KMS-11 (cell line): ENCODE measurements around the gene NRG2.
A peak's percentile ranks its signal among the peaks of the same experiment; 100 is the strongest.

Source experiments
- H2AFZ ChIP-seq: fragments of 200-600 bp; sonication (generic); 2 replicates; pipeline ENCODE4 v1.6.1; 2016; ENCODE audit warnings: antibody characterized with exemption, mixed run types, low read depth
- H3K27ac ChIP-seq: fragments of 200-600 bp; sonication (generic); 2 replicates; pipeline ENCODE4 v1.6.1; 2016; ENCODE audit warnings: mild to moderate bottlenecking, mixed run types
- H3K27me3 ChIP-seq: fragments of 200-600 bp; sonication (generic); 2 replicates; pipeline ENCODE4 v1.6.1; 2017; ENCODE audit warnings: mild to moderate bottlenecking, low read depth, mixed run types, moderate library complexity; ENCODE audit not compliant: insufficient read depth
- H3K36me3 ChIP-seq: fragments of 200-600 bp; sonication (generic); 2 replicates; pipeline ENCODE4 v1.6.1; 2017; ENCODE audit warnings: mild to moderate bottlenecking, mixed run types; ENCODE audit not compliant: insufficient read depth
- H3K4me1 ChIP-seq: fragments of 200-600 bp; sonication (generic); 2 replicates; pipeline ENCODE4 v1.6.1; 2016; ENCODE audit warnings: mild to moderate bottlenecking, low read depth, mixed run types; ENCODE audit not compliant: poor library complexity, severe bottlenecking
- H3K4me2 ChIP-seq: fragments of 200-600 bp; sonication (generic); 2 replicates; pipeline ENCODE4 v1.7.0; 2016; ENCODE audit warnings: mild to moderate bottlenecking, mixed run types
- H3K4me3 ChIP-seq: fragments of 200-600 bp; sonication (generic); IDR thresholded peaks from 2 replicates; pipeline ENCODE4 v1.6.1; 2017; ENCODE audit warnings: low read depth, low read length, mixed read lengths; ENCODE audit not compliant: insufficient read depth
- H3K79me2 ChIP-seq: fragments of 200-600 bp; sonication (generic); 2 replicates; pipeline ENCODE4 v1.6.1; 2016; ENCODE audit warnings: low read depth, mixed run types; ENCODE audit not compliant: insufficient read depth
- H3K9ac ChIP-seq: fragments of 200-600 bp; sonication (generic); 2 replicates; pipeline ENCODE4 v1.6.1; 2016; ENCODE audit warnings: mild to moderate bottlenecking, mixed run types
- H4K20me1 ChIP-seq: fragments of 200-600 bp; sonication (generic); 2 replicates; pipeline ENCODE4 v1.6.1; 2016; ENCODE audit warnings: mild to moderate bottlenecking, mixed run types; ENCODE audit not compliant: insufficient read depth
- TF ChIP-seq, protein P1 (sequence below): fragments of 200-600 bp; sonication (generic); conservative IDR thresholded peaks from 2 replicates; pipeline ENCODE4 v1.6.1; 2017; ENCODE audit warnings: low read depth, mild to moderate bottlenecking, antibody characterized with exemption, low read length, moderate library complexity, mixed read lengths

Gene NRG2

DNA sequence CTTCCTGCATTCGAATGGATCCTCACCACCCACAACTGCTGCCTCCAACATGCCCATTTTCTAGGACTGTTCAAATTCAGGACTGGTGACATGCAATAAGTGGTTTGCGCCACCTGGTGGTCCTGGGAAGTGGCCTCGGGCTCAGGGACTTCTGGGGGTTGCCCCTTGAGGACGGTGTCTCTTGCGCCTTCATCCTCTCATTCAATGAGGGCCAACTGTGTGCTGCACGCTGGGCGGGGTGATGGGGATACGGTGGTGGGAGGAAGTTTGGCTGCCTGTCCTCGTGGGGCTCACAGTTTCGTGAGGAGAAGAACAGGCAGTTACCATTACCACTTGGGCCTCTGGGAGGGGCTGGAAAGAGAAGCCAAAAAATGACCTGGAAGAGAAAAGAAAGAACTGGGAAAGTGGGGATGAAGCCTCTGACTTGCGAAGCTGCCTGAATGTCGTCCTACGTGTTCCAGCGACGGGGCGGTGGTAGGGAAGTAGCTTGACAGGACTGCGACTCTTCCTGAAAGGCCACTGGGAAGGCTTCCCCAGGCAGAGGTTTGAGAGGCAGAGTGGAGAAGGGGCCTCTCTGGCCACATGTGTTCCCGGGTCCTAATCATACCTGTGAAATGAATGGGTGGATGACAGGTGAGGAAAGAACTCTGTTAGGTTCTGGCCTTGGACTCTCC is 198.5 kb downstream of the NRG2 start:
- H3K27me3 ChIP-seq = no peaks in the 10 kb centered on the region
- no peak overlapping the region for H3K9ac ChIP-seq
- H3K4me2 ChIP-seq = no peak overlapping the region
- TF ChIP-seq, protein P1, sequence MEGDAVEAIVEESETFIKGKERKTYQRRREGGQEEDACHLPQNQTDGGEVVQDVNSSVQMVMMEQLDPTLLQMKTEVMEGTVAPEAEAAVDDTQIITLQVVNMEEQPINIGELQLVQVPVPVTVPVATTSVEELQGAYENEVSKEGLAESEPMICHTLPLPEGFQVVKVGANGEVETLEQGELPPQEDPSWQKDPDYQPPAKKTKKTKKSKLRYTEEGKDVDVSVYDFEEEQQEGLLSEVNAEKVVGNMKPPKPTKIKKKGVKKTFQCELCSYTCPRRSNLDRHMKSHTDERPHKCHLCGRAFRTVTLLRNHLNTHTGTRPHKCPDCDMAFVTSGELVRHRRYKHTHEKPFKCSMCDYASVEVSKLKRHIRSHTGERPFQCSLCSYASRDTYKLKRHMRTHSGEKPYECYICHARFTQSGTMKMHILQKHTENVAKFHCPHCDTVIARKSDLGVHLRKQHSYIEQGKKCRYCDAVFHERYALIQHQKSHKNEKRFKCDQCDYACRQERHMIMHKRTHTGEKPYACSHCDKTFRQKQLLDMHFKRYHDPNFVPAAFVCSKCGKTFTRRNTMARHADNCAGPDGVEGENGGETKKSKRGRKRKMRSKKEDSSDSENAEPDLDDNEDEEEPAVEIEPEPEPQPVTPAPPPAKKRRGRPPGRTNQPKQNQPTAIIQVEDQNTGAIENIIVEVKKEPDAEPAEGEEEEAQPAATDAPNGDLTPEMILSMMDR = peak; percentile 78
- H3K4me3 ChIP-seq = no peak overlapping the region
- H3K79me2 ChIP-seq = no peaks in the 10 kb centered on the region
- H3K4me1 ChIP-seq = no peaks in the 10 kb centered on the region
- no peak overlapping the region for H3K27ac ChIP-seq
- H3K36me3 ChIP-seq = no peaks in the 10 kb centered on the region
- H4K20me1 ChIP-seq = no peaks in the 10 kb centered on the region
- H2AFZ ChIP-seq = no peak overlapping the region

DNA sequence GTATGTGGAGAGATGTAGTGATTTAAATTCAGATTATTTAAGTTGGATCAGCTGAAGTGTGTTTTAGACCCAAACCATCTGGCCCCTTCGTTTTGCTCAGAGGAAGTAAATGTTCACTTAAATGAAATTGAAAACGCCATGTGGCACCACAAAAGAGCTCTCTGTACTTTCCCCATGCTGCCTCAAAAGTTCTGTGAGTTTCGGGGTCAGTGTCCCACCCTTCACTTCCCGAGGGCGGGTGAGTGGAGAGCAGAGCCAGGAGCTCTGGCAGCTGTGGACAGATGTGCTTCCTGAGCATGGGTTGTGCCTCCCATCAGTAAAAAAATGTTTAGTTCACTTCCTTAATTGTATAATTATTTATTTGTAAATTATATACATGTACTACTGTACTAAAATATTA is 199.1 kb downstream of the NRG2 start:
- Histone ChIP-seq H2AFZ (no peak overlapping the region), H3K9ac (no peak overlapping the region), H3K27me3 (no peaks in the 10 kb centered on the region), H4K20me1 (no peaks in the 10 kb centered on the region), H3K4me2 (no peak overlapping the region), H3K36me3 (no peaks in the 10 kb centered on the region), H3K27ac (no peak overlapping the region), H3K79me2 (no peaks in the 10 kb centered on the region), H3K4me1 (no peaks in the 10 kb centered on the region), H3K4me3 (no peak overlapping the region)
- TF ChIP-seq, protein P1 = no peak

DNA sequence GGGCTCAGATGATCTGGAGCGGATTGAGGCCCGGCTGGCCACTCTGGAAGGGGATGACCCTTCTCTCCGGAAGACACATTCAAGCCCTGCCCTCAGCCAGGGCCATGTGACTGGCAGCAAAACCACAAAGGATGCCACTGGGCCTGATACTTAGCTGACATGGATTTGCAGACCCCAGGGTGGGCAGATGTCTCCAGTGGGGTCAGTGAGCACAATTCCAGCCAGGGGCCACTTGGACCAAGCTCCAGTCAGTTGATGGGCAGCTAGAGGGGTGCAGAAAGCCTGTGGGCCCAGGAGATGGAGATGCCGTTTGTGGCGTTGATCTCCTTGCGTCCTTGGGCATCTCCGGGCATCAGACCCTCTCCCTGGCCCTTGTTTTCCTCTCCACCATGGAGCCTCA is 200.8 kb downstream of the NRG2 start:
- Histone ChIP-seq H3K4me1 (no peaks in the 10 kb centered on the region), H3K4me3 (no peak overlapping the region), H3K27me3 (no peaks in the 10 kb centered on the region), H3K79me2 (no peaks in the 10 kb centered on the region), H3K27ac (no peak overlapping the region), H3K36me3 (no peaks in the 10 kb centered on the region), H4K20me1 (no peaks in the 10 kb centered on the region), H3K4me2 (no peak overlapping the region), H3K9ac (no peak overlapping the region), H2AFZ (no peak overlapping the region)
- TF ChIP-seq, protein P1 = no peak

DNA sequence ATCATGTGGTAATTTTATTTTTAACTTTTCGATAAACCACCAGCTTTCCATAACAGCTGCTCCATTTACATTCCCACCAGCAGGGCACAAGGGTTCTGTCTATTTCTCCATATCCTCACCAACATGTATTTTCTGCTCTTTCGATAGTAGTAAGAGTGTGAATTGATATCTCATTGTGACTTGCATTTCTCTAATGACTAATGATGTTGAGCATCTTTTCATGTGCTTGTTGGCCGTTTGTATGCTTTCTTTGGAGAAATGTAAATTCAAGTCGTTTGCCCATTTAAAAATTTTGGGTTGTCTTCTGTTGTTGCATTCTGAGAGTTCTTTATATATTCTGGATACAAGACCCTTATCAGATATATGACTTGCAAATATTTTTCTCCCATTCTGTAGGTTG is 201.6 kb downstream of the NRG2 start:
- H2AFZ ChIP-seq = no peak overlapping the region
- H3K27ac ChIP-seq = no peak overlapping the region
- no peak overlapping the region for H3K9ac ChIP-seq
- H3K4me2 ChIP-seq = no peak overlapping the region
- TF ChIP-seq, protein P1 = no peak
- H3K4me3 ChIP-seq = no peak overlapping the region
- H3K27me3 ChIP-seq = no peaks in the 10 kb centered on the region
- H4K20me1 ChIP-seq = no peaks in the 10 kb centered on the region
- H3K79me2 ChIP-seq = no peaks in the 10 kb centered on the region
- no peaks in the 10 kb centered on the region for H3K4me1 ChIP-seq
- H3K36me3 ChIP-seq = no peaks in the 10 kb centered on the region
